ENCODE data around the gene SETD2.

GRCh38 chr3:46978381-46978780 lies 185.5 kb downstream of the SETD2 start:
- TF ChIP-seq POLR2AphosphoS5 (IDR thresholded peaks at IDR 0.05; ENCODE audit: low read depth) (no peak), CTCF (IDR thresholded peaks at IDR 0.05; ENCODE audit: insufficient read depth, low read length) (no peak), REST (IDR thresholded peaks at IDR 0.05; ENCODE audit: insufficient replicate concordance, low read depth) (no peak), GABPA (IDR thresholded peaks at IDR 0.05; ENCODE audit: low read depth) (no peak)

All from HL-60 (cell line).